HG02852 (cell line): ENCODE data around the gene FAF1.
"Not testable (repeated sequence)": the region's sequence is repeated elsewhere in the genome, so short reads cannot be mapped to it uniquely, and the experiment has no call there.

ENCODE experiments used
- ATAC-seq: cut with Tn5 transposase; IDR thresholded peaks from one replicate; pipeline ENCODE4 v1.9.1; 2021; ENCODE audit warnings: mild to moderate bottlenecking, moderate library complexity; ENCODE audit not compliant: unreplicated experiment

The FAF1 gene

DNA sequence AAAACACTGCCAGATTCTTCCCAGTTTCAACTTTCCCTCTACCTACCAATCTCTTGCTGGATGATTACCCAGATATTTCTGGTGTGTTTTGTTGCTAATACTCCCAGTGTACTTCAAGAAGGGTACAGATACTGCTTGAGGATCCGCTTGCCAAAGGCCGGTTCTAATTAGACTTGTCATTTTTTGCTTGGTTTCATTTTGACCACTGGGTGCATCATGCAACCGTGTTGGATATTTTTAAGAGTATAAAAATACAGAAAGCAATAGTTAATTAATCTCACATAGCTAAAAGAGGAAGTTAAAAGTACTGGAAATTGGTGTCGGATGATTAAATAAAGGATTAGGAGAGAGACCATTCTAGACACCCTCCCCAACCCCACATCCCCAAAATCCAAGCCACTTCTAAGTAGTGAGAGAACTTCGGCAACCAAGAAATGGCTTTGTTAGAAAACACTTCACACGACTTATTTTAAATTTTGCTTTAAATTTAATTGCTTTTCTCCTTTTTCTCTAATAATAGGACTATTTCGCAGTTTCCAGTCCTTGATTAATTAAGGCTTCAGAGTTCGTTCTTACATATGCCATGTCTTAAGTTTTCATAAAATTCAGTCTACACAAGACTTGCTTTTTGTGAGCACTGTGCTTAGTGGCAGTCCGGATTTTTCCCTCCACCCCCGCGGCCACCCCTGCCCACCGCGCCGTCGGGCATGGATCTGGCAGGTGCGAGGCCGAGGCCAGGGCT, 7.5 kb upstream of the FAF1 start:
- ATAC-seq = no peak

DNA sequence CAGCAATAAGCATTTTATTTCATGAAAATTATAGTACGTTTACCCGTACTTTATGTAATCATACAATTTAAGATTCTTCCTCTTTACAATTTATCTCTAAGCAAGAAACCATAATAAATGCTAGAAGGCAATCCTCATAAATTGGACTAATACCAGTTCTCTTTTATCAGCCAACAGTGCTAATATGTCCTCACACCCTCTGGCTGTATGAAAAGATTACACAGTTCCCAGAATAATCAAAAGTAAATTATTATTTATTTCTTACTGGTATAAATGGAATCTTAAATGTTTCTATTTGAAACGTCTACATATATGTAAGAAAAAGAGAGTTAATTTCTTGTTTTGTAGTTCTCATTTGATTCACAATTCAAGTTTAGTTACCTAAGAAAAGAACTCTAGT, 6.9 kb upstream of the FAF1 start:
- no peak for ATAC-seq

DNA sequence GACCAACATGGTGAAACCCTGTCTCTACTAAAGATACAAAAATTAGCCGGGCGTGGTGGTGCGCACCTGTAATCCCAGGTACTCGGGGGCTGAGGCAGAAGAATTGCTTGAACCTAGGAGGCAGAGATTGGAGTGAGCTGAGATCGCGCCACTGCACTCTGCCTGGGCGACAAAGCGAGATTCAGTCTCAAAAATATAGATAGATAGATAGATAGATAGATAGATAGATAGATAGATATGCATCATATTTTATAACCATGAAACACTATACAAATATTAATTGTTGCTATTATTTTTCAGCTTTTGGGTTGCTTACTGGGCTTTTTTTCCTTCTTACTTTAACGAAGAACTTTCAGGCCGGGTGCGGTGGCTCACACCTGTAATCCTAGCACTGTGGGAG, 4.8 kb upstream of the FAF1 start:
- ATAC-seq = no peak

DNA sequence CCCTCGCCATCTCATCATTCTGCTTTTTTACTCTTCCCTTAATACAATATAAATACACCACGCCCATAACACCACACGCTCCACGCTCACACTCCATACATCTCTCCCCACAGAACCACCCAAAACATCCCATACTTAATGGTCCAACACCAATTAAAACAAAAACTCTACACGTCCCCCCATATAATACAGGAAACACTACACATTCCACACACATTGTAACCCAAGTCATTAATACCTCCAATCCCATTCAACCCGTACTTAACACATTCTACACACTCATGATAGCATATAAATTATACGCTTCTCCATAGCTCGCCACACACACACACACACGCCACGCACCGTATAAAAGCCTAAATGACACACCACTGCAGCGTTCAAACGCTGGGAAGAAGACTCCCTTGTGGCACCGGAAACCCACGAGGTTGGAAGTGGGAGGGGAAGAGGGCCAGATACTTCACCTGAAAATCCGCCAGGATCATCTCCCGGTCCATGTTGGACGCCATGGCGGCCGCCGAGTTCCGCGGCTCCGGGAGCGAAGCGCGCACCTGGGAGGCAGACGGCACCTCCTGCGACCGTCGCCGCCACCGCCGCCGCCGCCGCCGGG, 659 bp downstream of the FAF1 start:
- no peak for ATAC-seq

DNA sequence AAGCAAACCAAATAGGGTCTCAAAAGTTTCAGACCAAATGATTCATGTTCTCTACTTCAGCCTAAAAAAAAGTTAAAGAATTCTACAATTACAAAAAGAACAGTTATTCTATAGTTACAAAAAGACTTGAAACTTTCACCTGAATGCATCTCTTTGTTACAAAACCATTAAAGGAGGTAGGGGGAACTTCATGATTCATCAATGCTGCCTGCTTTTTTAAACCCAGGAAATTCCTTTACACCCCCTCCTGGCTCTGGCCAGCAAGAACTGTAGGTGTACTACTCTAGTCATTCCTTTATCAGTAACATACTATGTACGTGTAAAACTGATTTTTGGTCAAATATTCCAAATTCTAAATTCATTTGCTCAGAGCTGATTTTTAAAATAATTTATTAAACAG, 5.0 kb downstream of the FAF1 start:
- ATAC-seq = no peak

DNA sequence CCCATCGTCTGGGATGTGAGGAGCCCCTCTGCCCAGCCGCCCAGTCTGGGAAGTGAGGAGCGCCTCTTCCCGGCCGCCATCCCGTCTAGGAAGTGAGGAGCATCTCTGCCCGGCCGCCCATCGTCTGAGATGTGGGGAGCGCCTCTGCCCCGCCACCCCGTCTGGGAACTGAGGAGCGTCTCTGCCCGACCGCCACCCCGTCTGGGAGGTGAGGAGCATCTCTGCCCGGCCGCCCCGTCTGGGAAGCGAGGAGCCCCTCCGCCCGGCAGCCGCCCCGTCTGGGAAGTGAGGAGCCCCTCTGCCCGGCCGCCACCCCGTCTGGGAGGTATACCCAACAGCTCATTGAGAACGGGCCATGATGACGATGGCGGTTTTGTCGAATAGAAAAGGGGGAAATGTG, 7.5 kb downstream of the FAF1 start:
- ATAC-seq = not testable (repeated sequence)

DNA sequence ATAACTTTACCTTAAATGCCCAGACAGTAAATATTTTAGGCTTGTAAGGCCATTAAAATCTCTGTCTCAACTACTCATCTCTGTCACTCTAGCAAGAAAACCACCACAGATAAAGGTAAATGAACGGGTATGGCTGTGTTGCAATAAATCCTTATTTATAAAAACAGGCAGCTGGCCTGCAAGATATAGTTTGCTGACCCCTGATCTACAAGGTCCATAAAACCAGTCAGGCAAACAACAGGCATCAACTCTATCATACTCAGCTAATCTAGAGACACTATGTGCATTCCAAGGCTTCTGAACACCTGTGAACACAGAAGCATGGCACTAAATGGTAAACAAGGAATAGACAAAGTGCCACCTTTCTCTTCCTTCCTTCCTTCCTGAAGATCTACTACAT, 9.7 kb downstream of the FAF1 start:
- no peak for ATAC-seq

DNA sequence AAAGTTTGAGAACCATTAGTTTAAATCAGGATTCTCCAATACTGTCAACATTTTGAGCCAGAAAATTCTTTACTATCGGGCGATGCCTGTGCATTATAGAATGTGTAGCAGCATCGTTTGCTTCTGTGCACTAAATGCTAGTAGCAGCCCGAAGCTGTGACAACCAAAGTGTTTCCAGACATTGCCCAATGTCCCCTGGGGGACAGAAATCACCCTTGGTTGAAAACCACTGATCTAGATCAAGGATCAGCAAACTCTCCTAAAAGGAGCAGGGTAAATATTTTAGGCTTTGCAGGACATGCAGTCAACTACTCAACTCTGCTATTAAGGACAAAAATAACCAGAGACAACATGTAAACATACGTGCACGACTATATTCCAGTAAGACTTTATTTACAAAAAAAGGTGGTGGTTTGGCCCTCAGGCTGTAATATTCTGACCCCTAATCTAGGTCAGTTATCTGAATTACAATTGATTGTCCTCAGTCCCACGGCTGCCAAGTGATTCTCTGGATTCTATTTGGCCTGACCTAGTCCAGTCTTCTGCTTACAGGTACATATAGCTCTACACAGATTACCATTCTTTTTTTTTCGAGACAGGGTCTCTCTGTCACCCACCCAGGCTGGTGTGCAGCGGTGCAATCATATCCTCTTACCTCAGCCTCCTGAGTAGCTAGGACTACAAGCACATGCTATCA, 10.6 kb downstream of the FAF1 start:
- no peak for ATAC-seq

DNA sequence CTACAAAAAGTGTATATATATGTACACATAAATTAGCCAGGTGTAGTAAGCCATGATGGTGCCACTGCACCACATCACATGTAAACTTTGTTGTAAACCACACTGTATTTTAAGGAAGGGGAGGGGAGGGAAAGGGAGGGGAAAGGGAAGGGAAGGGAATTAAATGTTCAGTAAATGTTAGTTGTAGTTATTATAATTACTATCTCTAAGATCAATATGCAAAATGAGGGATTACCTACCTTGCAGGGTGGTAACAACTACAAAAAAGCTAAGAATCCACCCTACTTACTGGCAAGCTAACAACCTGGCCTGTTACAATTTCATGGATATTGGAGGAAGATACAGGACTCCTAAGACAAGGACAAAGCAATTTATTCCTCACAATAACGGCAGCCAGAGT, 17.7 kb downstream of the FAF1 start:
- no peak for ATAC-seq

DNA sequence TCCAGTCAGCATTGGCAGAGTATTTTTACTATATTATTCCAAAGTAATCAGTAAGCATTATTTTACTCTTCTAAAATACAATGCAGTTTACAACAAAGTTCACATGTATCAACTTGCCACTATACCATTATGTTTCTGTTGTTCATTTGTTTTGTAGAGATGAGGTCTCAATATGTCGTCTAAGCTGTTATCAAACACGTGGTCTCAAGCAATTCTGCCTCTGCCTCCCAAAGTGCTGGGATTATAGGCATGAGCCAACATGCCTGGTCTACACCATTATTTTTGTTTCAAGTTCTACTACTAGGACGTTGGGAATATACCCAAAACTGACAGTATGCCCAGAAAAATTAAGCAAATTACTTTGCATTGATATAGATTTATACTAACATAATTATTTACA, 19.8 kb downstream of the FAF1 start:
- no peak for ATAC-seq

DNA sequence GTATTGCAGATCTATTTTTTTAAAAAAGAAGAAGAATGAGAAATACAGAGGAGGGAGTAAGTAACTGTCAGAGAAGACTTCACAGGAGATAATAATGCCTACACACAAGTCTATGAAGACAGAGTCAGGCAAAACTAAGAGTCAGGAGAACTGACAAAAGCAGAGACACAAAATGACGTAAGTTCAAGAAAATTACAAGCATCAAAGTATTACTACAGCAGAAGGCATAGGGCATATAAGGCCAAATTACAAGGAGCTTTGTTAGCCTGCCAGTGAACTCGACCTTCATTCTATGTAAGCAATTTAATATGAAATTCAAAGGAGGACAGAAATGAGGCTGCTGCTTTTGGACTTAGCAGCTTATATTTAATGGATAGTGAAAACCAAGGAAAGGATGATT, 23.7 kb downstream of the FAF1 start:
- no peak for ATAC-seq

DNA sequence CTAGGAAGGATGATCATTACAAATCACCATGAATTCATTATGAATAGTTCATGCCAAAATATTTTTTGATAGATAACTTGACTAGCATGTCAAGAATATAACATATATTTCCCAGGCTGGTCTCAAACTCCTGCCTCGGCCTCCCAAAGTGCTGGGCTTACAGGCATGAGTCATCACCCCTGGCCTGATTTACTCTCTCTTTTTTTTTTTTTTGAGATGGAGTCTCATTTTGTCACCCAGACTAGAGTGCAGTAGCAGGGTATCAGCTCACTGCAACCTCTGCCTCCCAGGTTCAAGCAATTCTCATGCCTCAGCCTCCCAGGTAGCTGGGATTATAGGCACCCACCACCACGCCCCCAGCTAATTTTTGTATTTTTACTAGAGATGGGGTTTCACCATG, 24.8 kb downstream of the FAF1 start:
- ATAC-seq = not testable (repeated sequence)

DNA sequence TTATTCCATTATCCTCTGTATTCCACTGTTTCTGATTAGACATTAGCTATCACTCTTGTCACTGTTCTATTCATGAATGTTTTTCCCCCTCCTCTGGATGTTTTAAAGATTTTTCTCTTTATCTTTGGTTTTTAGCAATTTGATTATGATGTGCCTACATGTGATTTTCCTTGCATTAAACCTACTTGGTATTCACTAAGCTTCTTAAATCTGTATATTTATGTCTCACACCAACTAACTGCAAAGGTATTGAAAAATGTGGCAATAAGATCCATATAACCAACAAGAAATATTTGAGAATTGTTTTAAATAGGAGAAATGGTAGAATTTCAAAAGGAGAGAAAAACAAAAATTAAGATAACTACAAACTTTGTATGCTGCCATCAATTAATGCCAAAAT, 25.2 kb downstream of the FAF1 start:
- no peak for ATAC-seq

DNA sequence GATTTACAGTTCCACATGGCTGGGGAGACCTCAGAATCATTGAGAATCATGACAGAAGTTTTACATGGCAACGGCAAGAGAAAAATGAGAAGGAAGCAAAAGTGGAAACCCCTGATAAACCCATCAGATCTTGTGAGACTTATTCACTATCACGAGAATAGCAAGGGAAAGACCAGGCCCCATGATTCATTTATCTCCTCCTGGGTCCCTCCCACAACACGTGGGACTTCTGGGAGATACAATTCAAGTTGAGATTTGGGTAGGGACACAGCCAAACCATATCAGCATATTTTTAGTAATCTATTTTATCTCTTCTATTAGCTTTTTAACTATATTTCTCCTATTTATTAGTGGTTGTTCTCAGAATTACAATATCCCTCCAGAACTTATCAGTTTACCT, 26.3 kb downstream of the FAF1 start:
- ATAC-seq = not testable (repeated sequence)

DNA sequence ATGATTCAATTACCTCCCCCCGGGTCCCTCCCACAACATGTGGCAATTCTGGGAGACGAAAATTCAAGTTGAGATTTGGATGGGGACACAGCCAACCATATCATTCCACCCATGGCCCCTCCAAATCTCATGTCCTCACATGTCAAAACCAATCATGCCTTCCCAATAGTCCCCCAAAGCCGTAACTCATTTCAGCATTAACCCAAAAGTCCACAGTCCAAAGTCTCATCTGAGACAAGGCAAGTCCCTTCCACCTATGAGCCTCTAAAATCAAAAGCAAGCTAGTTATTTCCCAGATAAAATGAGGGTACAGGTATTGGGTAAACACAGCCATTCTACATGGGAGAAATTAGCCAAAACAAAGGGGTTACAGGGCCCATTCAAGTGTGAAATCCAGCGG, 28.0 kb downstream of the FAF1 start:
- ATAC-seq = not testable (repeated sequence)

DNA sequence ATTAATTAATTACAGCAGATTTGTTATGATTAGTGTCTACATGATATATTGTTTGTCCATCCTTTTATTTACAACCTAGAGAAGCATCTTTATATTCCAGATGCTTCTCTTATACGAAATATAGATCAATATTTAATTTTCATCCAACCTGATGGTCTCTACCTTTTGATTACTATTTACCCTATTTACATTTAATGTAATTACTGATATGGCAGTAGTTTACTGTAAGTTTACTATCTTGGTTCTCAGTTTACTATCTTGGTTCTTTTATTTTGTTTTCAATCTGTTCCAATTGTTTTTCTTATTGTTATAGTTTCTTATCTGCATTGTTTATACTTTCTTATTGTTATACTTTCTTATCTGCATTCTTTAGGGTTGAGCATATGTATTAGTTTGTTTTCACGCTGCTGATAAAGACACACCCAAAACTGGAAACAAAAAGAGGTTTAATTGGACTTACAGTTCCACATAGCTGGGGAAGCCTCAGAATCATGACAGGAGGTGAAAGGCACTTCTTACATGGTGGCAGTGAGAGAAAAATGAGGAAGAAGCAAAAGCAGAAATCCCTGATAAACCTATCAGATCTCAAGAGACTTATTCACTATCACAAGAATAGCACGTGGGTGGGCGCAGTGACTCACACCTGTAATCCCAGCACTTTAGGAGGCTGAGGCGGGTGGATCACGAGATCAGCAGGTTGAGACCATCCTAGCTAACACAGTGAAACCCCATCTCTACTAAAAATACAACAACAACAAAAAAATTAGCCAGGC, 28.9 kb downstream of the FAF1 start:
- no peak for ATAC-seq

DNA sequence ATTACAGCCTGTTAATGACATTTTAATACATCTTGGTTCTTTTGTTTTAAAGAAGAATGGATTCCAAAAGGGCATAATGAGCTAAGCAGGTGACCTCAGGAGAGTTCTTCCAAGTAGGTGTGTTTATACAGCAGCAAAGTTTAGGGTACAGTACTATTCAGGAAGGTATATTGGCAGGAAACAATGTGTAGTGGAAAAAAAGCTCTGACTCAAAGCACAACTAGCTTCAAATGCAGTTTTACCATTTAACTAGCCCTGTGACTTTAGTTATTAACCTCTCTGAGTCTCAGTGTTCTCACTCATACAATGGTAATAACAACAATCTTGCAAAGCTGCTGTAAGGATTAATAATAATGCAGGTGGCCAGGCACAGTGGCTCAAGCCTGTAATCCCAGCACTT, 29.9 kb downstream of the FAF1 start:
- peak; percentile 75 for ATAC-seq

DNA sequence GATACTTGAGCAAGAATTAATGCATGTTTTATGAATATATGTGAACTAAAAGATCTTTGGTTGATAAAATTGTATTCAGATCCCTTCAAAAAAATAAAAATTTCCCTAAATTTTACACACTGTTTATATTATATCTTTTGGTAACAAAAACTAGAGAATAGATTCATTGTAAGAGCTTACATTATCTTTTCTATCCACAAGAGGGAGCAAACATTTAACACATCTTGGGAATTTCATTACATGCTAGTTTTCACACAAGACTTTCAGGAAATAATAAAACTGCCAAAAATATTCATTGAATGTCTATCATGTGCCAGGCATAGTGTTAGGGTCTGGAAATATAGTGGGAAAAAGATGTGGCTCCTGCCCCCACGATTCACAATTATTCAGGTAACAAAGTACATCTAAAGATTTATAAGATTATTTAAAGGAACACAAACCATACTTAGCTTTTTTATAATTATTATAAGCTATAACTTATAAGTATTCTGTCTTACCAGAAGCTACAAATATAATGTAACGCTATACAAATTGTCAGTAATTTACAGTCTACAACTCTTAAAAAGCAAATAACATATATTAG, 30.6 kb downstream of the FAF1 start:
- no peak for ATAC-seq

DNA sequence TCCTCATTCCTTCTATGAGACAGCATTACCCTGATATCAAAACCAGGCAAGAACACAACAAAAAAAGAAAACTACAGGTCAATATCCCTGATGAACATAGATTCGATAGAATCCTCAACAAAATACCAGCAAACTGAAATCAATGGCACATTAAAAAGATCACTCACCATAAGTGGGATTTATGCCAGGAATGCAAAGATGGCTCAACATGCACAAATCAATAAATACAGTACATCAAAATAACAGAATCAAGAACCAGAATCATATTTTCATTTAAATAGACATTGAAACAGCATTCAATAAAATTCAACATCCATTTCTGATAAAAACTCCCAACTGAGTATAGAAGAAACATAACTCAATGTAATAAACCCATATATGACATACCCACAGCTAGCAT, 36.5 kb downstream of the FAF1 start:
- ATAC-seq = no peak

DNA sequence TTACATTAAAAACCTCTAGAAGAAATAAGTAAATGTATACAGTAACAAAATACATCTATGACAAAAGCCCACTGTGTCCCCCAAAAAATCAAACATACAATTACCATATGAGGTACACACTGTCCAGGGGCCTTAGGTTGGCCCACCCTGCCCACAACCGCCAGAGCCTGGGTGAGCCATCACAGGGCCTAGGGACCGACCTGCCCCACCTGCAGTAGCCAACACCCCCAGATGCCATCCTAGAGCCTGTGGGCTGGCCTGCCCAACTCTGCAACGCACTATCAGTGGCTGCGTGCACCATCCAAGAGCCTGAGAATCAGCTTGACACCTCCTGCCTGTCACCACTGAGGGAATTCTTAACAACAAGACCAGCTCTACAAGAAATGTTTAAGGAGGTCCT, 39.0 kb downstream of the FAF1 start:
- no peak for ATAC-seq

DNA sequence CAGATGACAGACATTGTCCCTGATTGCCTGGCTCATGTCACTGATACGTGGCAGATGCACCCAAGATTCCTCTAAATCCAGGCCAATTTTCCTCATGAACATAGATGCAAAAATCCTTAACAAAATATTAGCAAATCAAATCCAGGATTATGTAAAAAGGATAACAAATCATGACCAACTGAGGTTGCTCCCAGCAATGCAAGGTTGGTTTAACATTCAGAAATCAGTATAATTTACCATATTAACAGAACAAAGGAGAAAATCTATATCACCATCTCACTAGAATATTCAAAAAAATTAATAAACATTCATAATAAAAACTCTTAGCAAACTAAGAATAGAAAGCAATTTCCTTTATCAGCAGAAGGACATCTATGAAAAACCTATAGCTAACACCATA, 39.7 kb downstream of the FAF1 start:
- no peak for ATAC-seq
